Small intestine (tissue), 16 donors: Measurements from ENCODE around the gene SP8. TPM values are rescaled to one million over a fixed set of nuclear protein-coding genes. Genes with fewer than 3 reads are reported as not detected.
"Not testable (repeated sequence)": the region's sequence is repeated elsewhere in the genome, so short reads cannot be mapped to it uniquely, and the experiment has no call there.

Experiments
- DNase-seq, 2 donors: peaks; one replicate each; pipeline versions ENCODE4 v3.0.0 to v3.0.0-alpha.2; 2013
- FAIRE-seq: peaks from 2 replicates; lab custom pipeline; 2012; peaks lifted over from hg19 to GRCh38; lab: Jason Lieb, UNC
- H3K27ac ChIP-seq, 3 donors: one replicate each; pipeline ENCODE4 v1.5.1; 2013; ENCODE audit warnings: low read length in 2 of 3, mild to moderate bottlenecking in 2 of 3, control low read depth in 1 of 3, inconsistent platforms in 1 of 3, low read depth in 1 of 3, moderate library complexity in 1 of 3
- H3K27me3 ChIP-seq, 3 donors: one replicate each; pipeline ENCODE4 v1.6.1; 2013; ENCODE audit warnings: low read length in 3 of 3, inconsistent platforms in 1 of 3; ENCODE audit not compliant: control insufficient read depth in 3 of 3, insufficient read depth in 3 of 3
- H3K36me3 ChIP-seq, 3 donors: one replicate each; pipeline ENCODE4 v1.6.1; 2013; ENCODE audit warnings: low read length in 3 of 3, inconsistent platforms in 1 of 3, low read depth in 1 of 3, mild to moderate bottlenecking in 1 of 3, moderate library complexity in 1 of 3; ENCODE audit not compliant: control insufficient read depth in 3 of 3, insufficient read depth in 2 of 3
- H3K4me1 ChIP-seq, 3 donors: one replicate each; pipeline ENCODE4 v1.6.1; 2013; ENCODE audit warnings: low read length in 2 of 3, inconsistent platforms in 1 of 3, low read depth in 1 of 3, mild to moderate bottlenecking in 1 of 3, moderate library complexity in 1 of 3; ENCODE audit not compliant: control insufficient read depth in 3 of 3, insufficient read depth in 2 of 3
- H3K4me3 ChIP-seq, 3 donors: one replicate each; pipeline ENCODE4 v1.5.1; 2013; ENCODE audit warnings: low read length in 3 of 3, control low read depth in 1 of 3, inconsistent platforms in 1 of 3, low read depth in 1 of 3, mild to moderate bottlenecking in 1 of 3, moderate library complexity in 1 of 3
- H3K9me3 ChIP-seq, 2 donors: one replicate each; pipeline ENCODE4 v1.6.1; 2013; ENCODE audit warnings: low read depth in 1 of 2, low read length in 1 of 2; ENCODE audit not compliant: control insufficient read depth in 2 of 2, insufficient read depth in 1 of 2
- WGBS, 3 donors: extraction: QIAGEN DNeasy Blood & Tissue Kit; methylation state at CpG; one replicate each; pipeline ENCODE4 v1.1.7; 2013; 5-methylcytosine and 5-hydroxymethylcytosine counted together
- long read RNA-seq, 10 donors: transcript quantifications; one replicate each; lab custom pipeline, GENCODE V29; 2026
- polyA plus RNA-seq, 4 donors: library from polyadenylated mRNA; stranded (reverse) in 3 of 4; unstranded in 1 of 4; fragments of 200-250 nt in 3 of 4; fragments of 120-200 nt in 1 of 4; gene quantifications; one replicate each; pipeline versions ENCODE4 v1.2.1 to v1.2.3, GENCODE V29; 2013
- donor health status: healthy with polysubstance abuse.
- donor health status: control.
- donor health status: control.
- donor health status: Bipolar disorder and iron deficiency.
- donor health status: healthy.

SP8 gene
- polyA plus RNA-seq: 1 to 10 TPM in 1 of 4 donors, not detected in 3; 3.3 TPM
- long read RNA-seq, donor 1: 0 reads
- long read RNA-seq, donor 2: 0 reads
- long read RNA-seq, donor 3: 0 reads
- long read RNA-seq, donor 4: 0 reads
- long read RNA-seq, donor 5: 0 reads
- long read RNA-seq, donor 6: 0 reads
- long read RNA-seq, donor 7: 0 reads
- long read RNA-seq, donor 8: 0 reads
- long read RNA-seq, donor 9: 0 reads
- long read RNA-seq, donor 10: 0 reads

DNA sequence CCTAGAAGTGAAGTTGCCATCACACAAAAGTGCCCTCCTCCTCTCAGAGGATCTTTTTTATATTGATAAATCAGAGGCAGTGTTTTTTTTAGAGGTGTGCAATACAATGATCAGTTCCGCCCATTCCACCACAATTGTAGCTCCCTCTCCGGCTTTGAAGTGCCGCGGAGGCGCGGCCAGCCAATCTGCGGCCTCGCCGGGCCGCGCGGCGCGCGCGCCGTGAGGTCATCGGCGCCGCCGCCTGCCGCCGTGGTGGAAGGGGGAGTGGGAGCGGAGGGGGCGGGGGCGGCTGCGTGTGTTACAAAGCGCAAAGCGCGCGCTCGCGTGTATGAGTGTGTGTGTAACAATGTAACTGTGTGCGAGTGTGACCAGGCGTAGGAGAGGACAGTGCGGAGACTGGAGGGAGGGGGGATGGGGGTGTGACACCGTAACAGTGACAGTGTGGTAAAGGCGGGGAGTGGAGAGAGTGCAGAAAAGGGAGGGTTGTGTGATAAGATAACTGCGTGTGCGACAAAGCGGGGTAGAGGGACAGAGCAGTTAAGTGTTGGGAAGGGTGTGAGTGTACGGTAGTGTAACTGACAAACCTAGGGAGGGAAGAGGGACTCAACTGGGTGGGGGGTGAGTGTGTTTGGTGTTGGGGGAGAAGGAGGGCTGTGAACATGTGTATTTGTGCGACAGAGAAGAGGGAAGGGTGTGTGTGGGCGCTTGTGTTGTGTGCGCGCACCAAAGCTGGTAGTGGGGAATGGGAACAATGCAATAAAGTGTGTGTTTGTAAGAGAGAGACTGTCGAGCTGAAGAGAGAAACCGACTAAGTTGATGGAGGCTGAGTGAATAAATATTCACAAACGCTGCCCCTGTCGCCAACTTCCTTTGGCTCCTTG is at the start of gene SP8:
TSS of gene SP8 (minus strand) at position 108 of the 881 bp plus-strand sequence. CDS start at position 20, 88 bp downstream.
- DNase-seq (peak; percentile 32 to 83), FAIRE-seq (no peak)
- Histone ChIP-seq H3K4me3 (peak within 1 kb of the TSS in 1 of 3 donors; percentile 35), H3K27ac (no peak within 1 kb of the TSS), H3K36me3 (no peaks in the 10 kb centered on the region), H3K4me1 (peaks cover 0 to 12% (median 11%) of the 10 kb centered on the region in 3 donors), H3K9me3 (no peaks in the 10 kb centered on the region), H3K27me3 (peaks cover 3 to 91% (median 56%) of the 10 kb centered on the region in 3 donors)
- 3 to 7% (median 4%) methylated on average over 48 to 50 of the region's 50 CpGs for WGBS, 3 donors

DNA sequence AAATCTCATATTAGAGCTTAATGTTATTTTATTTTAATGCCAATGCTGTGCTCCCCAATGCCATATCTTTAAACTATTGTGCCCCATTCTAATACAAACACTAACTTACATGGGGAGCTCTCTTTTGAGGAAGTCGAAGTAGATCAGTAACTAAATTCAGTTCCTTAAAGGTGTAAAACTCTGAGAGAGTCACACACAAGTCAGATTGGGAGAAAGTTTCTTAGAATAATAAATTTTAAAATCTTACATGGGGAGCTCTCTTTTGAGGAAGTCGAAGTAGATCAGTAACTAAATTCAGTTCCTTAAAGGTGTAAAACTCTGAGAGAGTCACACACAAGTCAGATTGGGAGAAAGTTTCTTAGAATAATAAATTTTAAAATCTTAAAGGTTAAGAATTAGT is 49.7 kb upstream of the SP8 start:
- H3K27ac ChIP-seq, H3K9me3 ChIP-seq, DNase-seq, H3K4me3 ChIP-seq, H3K27me3 ChIP-seq, H3K36me3 ChIP-seq, FAIRE-seq, H3K4me1 ChIP-seq: not testable (repeated sequence)
- 40 to 64% (median 58%) methylated on average over 2 of the region's 2 CpGs for WGBS, 3 donors

DNA sequence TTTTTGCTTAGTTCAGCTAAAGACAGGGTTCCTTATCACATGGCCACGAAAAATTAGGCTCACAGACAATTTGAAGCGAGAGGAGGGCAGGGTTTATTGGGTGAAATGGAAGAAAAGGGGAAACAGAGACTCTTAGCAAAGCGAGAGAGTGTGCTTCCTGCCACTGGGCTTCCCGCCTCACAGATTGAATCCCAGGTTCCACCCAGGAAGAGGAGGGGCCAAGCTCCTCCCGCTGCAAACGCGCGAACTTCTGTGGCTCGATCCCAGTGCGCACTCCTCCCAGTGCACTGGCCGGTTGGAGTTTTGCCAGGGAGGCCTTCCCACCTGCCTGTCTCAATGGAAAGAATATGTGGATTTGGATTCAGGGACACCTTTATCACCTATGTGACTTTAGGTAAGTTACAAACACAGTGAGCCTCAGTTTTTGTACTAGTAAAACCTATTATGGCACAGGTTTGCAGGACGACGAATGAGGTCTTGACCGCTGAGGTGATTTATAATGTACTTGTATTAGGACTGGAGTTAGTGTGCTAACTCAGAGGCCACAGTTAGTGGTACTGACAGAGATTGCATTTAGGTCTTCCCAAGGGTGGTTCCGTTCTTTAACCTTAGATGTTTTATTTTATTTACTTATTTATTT is 48.5 kb upstream of the SP8 start:
- no peak for DNase-seq
- Histone ChIP-seq H3K9me3 (no peaks in the 10 kb centered on the region), H3K27me3 (peaks cover 0 to 2% (median 0%) of the 10 kb centered on the region in 3 donors), H3K36me3 (no peaks in the 10 kb centered on the region), H3K4me1 (no peaks in the 10 kb centered on the region), H3K4me3 (no peak overlapping the region), H3K27ac (no peak overlapping the region)
- FAIRE-seq: no peak
- 83 to 85% (median 84%) methylated on average over 15 of the region's 15 CpGs for WGBS, 3 donors

DNA sequence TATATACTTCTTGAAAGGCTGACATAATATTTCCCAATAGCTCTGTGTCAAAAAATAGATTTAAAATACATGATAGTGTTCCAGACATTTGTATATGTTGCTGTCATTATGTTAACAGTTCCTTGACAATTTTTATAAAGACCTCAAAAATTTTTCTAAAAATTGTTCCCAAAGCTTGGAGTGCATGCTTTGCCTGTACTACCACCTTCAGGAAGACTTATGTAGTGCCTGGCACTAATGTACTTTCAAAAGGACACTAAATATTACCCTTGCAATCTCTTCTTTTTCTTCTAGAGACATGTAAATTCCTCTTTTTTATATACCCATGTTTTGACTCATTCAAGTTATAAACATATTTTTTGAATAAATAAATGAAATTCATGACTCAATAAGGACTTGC is 48.0 kb upstream of the SP8 start:
- no peak for DNase-seq
- no peaks in the 10 kb centered on the region for H3K36me3 ChIP-seq
- no peak overlapping the region for H3K27ac ChIP-seq
- H3K27me3 ChIP-seq: peaks cover 0 to 2% (median 0%) of the 10 kb centered on the region in 3 donors
- H3K4me1 ChIP-seq: no peaks in the 10 kb centered on the region
- no peak for FAIRE-seq
- H3K4me3 ChIP-seq: no peak overlapping the region
- no peaks in the 10 kb centered on the region for H3K9me3 ChIP-seq

DNA sequence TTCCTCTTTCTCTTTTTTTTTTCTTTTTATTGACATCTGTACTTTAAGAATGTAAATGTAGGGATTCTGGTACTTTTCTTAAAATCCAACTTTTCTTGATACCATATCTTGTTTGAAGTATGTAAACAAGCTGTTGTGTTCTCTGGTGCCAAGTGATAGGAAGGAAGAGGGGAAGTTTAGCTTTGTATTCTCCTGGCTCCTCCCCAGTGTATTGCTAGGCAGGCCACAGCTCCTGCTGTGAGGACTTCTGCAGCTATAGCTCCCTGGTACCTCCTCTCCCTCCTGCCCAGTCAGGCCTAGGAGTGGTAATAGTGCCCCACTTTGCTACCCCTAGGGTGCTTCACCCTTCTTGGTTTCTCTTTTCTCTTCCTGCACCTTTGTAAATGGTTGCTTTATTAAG is 45.3 kb upstream of the SP8 start:
- DNase-seq: no peak
- Histone ChIP-seq H3K27ac (no peak overlapping the region), H3K9me3 (no peaks in the 10 kb centered on the region), H3K36me3 (no peaks in the 10 kb centered on the region), H3K4me1 (no peaks in the 10 kb centered on the region), H3K4me3 (no peak overlapping the region), H3K27me3 (peaks cover 0 to 2% (median 0%) of the 10 kb centered on the region in 3 donors)
- FAIRE-seq: no peak

DNA sequence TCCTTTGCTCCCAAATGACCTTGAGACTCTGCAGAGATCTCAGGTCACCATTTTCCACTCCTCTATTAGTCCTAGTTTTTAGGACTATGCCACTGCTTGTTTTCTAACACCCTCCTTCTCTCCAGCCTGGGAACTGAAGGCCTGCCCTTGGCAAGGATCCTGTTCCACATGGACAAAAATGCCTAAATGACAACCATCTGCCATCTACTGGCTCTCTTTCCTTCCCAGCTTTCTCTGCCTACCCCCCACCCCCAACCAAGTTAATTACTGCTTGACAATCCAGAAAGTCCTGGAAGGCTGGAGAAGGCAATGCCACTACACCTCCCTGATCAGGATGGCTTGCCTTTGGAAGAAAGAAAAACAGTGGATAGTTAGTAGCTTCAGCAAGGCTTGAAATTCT is 44.8 kb upstream of the SP8 start:
- no peak overlapping the region for H3K4me3 ChIP-seq
- no peak overlapping the region for H3K27ac ChIP-seq
- H3K27me3 ChIP-seq: peaks cover 0 to 2% (median 0%) of the 10 kb centered on the region in 3 donors
- no peaks in the 10 kb centered on the region for H3K9me3 ChIP-seq
- no peaks in the 10 kb centered on the region for H3K4me1 ChIP-seq
- FAIRE-seq: no peak
- no peak for DNase-seq
- no peaks in the 10 kb centered on the region for H3K36me3 ChIP-seq

DNA sequence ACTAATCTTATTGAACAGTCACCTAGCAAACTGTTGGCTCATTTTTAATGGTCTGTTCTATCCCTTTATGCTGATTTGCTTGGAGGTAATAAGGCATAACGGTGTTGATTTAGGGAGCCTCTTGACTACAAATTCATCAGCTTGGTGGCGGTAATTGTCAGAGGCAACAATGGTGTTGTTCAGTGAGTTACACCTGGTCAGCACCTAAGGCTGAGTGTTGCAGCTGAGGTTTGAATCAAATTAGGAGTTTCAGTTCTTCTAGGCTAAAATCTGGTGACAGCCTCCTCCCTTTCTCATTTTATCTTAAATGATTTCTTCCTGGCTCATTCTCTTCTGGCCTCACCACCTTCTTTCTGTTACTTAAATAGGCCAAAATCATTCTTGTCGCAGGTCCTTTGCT is 42.3 kb upstream of the SP8 start:
- Histone ChIP-seq H3K4me3 (no peak overlapping the region), H3K9me3 (no peaks in the 10 kb centered on the region), H3K27me3 (no peaks in the 10 kb centered on the region), H3K36me3 (no peaks in the 10 kb centered on the region), H3K27ac (no peak overlapping the region), H3K4me1 (no peaks in the 10 kb centered on the region)
- 63 to 79% (median 67%) methylated on average over 3 of the region's 3 CpGs for WGBS, 3 donors
- FAIRE-seq (no peak), DNase-seq (no peak)

DNA sequence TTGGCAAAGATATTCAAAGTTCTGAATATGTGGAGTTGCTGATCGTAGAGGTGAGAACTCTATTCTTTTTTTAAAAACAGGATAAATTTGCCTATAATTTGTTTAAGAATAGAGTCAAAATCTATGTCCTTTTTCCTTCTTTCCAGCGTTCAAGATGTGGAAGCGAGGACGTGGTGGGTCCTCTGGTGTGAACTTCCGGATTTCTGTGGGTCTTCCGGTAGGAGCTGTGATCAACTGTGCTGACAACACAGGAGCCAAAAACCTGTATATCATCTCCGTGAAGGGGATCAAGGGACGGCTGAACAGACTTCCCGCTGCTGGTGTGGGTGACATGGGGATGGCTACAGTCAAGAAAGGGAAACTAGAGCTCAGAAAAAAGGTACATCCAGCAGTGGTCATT is 40.5 kb upstream of the SP8 start:
- WGBS, 3 donors: 85 to 89% (median 89%) methylated on average over 9 of the region's 9 CpGs

More for the DNA sequence above, 40.5 kb upstream of the SP8 start:
- DNase-seq: no peak
- Histone ChIP-seq H3K27me3 (no peaks in the 10 kb centered on the region), H3K4me3 (no peak overlapping the region), H3K27ac (no peak overlapping the region), H3K9me3 (no peaks in the 10 kb centered on the region), H3K4me1 (no peaks in the 10 kb centered on the region), H3K36me3 (no peaks in the 10 kb centered on the region)
- FAIRE-seq: no peak
